CD4-positive, alpha-beta T cell treated with Interleukin-15 for 1 hour (primary cell): Measurements from ENCODE around the gene CYTH1.

Source experiments
- DNase-seq: peaks from one replicate; pipeline ENCODE4 v3.0.0-alpha.2; 2020

Gene CYTH1

DNA sequence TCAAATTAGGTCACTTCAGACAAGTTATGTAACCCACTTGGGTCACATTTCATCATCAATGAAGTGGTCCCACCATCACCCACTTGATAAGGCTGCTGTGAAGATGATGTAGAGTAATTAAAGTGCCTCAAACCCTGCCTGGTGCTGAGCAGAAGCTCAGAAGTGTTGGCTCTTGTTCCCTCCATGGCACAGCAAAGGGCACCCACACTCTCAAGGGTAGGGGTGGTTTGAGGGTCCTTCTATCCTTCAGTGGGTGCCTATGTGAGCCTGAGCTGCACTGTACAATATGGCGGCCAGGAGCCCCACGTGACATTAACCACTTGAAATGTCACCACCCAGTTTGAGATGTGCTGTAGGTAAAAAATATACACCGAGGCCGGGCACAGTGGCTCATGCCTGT lies 71.5 kb downstream of the CYTH1 start:
- DNase-seq, result no peak

DNA sequence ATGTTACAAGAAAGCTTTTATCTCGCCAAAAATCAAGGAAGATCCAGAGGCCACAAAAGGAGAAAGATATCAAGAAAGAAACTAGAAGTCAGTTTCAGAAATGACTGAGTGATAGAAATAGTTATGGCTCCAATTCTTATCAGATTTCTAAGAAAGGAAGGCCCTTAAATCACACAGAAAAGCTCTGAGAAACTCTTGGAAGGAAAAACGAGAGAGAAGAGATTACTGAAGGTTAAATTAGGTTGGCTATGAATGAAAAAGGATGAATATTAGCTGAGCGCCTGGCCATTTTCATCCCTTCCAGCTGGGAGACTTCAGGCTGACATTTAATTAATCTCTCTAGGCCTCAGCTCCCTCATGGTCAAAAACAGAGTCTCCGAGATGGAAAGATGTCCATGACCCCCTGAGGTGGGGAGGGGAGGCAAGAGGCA lies 72.3 kb downstream of the CYTH1 start:
- no peak for DNase-seq

DNA sequence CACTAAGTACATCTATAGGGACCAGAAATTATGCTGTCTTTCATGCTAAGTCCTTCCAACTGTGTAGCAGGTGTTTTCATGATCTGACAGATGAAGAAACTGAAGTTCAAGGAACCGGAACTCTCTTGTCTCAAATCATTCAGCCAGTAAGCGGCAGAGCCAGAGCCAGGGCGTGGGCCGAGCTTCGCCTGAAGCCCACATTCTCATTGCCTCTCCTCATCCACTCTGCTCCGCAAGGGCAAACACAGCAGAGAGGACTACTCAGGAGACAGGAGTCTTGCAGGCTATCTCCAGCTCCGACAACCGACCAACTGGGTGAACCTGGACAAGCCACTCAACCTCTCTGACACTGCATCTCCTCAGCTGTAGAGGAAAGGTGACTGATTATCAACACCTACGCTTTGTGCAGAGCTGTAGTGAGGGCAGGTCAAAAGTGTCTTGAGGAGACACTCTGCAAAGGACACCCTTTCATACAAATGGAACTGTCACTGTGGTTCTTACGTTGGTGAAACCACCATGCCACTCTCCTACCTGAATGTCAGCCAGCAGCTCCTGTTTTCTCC lies 72.9 kb downstream of the CYTH1 start:
- DNase-seq, result no peak

DNA sequence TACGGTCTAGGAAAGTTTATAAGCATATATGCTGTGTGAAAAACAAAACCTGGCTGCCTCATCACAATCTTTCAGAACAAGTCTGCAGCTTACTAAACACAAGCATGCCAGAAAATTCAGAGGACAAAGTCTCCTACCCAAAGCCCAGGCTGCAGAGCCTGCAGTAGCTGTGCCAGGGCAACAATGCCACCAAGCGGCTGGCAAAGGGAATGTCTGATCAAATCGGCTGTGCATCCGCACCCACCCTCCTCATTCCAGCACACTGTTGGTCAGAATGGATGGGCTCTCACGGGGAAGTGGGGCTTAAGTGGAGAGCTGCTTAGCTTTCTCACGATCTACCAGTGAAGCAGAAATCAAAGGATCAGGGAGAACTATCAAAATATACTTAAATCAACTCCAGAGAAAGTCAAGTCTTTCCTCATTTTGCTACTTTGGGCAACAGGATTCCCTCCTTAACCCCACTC lies 73.5 kb downstream of the CYTH1 start:
- peak; percentile 63 for DNase-seq

DNA sequence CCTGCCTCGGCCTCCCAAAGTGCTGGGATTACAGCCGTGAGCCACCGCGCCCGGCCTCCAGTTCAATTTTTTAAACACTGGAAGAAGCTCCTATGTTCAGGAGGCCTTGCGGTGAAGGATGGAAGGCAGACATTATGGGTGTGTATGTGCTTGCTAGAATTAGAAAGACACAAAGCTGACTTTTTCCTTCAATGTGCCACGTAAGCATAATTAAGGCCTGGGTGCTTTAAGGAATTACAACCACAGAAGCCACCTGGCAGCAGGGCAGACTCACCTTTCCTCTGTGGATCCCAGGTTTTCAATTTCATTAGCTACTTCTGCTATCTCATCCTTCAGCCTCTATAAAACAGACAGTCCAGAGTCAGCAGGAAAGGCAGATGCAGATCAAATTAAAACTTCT lies 74.2 kb downstream of the CYTH1 start:
- DNase-seq, result no peak

DNA sequence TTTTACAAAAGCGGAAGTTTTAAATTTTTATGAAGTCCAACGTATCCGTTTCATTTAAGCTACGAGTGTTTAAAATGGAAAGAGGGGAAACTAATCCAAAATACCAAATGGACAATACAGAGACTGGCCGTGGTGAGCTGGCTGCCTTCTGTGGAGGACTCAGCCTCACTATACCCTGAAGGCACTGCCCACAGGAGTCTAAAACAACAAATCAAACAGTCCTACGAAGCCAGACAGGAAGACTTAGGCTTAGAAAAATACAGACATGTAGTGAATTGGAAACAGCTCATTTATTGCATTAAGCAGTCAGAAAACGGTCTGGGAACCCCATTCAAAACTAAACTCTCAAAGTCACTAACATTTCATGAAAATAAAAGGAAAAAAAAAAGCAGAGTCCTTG lies 75.1 kb downstream of the CYTH1 start:
- no peak for DNase-seq

DNA sequence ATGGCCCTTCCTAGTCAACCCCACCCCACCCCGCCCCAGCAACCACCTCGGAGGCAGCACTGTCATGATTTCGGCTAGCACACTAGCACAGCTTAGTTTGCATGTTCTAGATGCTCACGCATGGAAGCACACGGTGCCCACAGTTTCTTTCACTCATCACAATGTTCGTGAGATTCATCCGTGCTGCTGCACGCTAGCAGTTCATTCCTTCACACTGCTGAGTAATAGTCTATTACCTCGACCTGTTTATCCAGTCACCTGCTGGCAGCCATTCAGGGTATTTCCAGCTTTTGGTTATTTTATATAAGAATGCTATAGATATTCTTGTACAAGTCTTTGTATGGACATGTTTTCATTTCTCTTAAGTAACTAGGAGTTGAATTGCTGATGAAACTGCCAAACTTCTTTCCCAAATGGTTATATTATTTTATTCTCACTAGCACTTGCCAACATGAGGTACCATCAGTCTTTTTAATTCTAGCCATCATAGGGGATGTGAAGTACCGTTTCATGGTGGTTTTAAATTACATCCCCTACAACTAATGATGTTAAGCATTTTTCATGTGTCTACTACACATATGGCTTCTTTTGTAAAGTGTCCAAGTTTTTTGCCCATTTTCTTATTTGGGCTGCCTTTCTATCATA lies 75.7 kb downstream of the CYTH1 start:
- no peak for DNase-seq

DNA sequence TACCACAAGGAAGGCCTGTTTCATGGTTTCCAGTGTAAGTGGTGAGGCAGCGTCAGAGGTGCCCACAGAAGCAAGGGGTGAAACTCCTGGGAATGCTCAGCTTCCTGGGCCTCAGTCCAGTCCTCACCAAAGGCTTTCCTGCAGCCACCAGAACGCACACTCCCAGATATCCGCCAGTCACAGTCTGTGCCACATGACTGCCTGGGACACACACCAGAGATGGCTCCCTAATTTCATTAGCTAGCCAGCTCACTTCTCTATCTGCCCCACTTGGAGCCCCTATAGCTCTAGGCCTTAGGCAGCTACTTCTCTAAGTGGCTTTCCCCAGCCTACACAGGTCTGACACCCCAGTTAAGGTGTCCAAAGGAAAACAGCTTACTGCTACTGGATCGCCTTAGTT lies 77.0 kb downstream of the CYTH1 start:
- DNase-seq, result no peak

DNA sequence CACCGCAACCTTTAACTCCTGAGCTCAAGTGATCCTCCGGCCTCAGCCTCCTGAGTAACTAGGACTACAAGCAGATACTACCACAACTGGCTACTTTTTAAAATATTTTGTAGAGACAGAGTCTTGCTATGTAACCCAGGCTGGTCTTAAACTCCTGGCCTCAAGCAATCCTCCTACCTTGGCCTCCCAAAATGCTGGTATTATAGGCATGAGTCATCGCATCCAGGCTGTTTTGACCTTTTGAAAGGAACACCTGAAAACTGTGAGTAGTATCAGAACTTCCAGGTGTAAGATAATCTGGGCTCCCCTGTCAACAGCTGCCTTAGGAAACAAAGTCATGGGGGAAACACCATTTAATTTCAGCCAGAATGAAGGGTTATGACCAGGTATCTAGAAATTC lies 77.5 kb downstream of the CYTH1 start:
- DNase-seq, result no peak

DNA sequence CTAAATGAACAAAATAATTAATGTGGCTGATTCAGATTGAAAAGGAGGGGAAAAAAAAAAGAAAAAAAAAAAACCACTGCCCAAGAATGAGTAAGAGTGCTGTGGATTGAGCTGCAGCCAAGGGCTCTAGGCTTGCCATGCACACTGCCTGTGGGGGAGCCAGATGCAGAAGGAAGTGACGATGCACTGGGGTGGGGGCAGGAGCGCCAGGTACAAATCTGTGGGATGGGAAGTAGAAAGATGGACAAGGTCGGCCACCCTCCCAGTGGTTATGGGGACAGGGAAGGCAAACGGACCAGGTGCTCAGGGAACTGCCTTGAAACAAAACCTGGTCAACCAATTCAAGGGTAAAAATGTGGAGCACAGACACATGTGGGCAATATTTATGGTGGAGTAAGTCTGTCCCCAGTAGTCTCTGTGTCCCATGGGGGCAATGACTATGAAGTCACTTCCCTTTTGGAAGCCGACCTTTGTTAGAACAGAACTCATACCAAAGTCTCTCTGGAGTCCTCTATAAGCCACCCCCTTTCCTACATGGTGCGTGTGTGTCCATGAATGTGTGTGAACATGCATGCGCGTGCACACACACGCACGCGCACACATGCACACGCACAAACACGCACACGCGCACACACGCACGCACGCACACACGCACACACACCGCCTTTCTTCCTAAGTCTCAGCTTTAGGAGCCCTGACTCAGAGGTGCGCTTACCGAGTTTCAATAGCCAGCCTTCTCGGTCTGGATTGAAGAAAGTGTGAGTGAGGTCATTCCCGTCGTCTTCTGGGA lies 84.3 kb downstream of the CYTH1 start:
- DNase-seq, result no peak

DNA sequence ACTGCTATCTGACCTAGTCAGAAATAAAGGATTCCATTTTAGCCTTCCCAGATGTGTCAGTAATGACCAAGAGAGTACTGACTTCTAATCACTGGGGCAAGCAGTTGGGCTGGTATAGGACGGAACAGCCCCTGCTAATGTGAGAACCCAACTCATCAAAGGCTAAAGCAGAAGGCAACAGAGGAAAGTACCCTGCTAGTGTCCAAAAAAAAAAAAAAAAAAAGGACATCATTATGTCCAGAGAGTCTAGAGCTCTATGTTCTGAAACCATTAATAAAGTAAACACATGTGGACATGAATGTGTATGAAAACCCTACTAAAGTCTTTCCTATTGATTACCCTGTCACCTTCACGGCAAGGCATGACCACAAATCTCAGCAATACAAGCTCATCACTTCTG lies 85.0 kb downstream of the CYTH1 start:
- no peak for DNase-seq

DNA sequence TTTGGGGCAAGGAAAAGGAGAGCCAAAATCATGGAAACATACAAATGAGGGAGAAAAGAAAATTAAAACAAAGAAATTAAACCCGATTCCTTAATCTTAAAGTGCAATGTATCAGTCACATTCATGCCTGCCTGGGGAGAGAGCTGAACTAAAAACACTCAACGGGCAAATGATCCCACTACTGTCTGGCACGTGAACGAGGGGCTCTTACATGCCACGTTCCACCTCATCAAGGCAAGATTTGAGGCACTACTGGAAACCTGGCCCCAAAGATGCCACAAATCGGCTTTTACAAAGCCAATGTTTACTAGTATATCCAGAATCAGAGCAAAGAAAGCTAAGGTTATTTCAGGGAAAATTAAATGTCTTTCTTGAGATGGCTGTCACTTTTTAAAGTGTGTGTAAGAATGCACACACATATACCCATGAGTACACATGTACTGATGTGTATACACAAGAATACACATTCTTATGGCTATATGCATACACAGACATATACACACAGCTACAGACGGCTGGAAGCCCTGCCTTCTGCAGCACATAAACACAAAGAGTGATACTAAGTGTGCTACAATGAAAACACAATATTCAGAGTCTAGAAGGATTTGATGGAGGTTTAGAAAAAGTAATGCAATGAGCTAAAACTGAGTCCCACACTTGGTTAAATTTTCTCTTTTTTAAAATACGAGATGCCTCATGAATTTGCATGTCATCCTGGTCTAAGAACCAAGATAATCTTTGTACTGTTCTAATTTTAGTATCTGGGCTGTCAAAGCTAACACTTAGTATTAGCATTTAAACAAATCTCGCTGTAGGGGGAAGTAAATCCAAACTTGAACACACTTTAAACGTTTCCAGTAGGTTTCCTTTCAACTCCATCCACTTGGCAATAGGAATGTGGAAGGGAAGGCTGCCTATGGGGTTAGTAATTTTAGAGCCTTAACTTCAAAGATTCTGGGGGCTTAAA lies 85.8 kb downstream of the CYTH1 start:
- no peak for DNase-seq

DNA sequence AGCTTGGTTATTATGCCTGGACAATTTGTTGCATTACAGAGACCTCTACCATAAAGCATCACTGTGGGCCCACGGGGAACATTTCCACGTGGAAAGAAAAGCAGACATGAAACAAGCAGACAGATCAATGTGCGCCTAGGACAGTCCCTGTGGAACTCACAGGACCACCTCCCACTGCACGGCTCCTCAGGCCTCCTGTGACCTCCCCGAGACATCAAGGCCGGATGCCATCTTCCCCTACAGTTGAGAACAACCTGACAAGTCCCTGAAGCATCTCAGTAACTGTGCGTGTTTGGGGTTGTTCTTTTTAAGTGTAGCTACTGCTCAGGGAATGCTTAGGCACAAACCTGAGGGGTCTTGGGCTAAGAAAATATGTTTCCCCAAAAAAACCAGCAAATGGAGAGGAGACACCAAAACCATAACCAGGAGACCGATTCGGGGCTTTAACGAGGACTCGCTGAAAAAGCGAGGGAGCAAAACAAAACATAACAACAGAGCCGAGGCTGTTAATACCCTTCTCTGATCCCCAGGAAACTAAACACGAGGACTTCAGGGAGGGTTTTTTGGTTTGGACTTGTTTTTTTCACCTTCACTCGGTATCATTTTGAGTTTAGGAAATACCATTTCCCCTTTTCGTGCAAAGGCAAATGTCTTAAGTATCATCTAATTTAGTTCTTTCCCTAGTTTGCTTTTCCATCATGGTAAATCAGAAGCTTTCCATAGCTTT lies 87.1 kb downstream of the CYTH1 start:
- no peak for DNase-seq

DNA sequence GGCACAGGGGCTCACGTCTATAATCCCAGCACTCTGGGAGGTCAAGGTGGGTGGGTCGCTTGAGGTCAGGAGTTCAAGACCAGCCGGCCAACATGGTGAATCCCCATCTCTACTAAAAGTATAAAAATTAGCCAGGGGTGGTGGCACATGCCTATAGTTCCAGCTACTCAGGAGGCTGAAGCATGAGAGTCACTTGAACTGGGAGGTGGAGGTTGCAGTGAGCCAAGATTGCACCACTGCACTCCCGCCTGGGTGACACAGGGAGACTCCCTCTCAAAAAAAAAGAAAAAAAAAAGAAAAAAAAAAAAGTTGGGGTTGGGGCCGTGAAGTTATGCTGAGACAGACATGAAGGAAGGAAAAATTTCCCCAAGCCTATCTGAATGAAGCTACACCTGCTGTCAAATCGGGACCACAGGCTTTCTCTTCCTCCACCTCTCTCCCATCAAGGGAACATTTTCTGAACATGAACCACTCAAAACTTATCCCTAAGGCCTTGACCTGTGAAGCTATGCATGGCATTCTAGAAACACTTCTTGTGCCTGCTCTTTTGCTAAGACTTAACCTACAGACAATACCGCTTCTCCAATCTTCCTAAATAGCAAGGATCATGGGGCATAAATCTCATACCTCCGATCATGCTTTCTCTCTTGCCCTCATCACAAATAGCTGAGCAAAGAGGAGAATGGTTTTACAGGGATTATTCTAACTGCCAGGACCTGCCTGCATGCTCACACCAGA lies 88.6 kb downstream of the CYTH1 start:
- no peak for DNase-seq

DNA sequence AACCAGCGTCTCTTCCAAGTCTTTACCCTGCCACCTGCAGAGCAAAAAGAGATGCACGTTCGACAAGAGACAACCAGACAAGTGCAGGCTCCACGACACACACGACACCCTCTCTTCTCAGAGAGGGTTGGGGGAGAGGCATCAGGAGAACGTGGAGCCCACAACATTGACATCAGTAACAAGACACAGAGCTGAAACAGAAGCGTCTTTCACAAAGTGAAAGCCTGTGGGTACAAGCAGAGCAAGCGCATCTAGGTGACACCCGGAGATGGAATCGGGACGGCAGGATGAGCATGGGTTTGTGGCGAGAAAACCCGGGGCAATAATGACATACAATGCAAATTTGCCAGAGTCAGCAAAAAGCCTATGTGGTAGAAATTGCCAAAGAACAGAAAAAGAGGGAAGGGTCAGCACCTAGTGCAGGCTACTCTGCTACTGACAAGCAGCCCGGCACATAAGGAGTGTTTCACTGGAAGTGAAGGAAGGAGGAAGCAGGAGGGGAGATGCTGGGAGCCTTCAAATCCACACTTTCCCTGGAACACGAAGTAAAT lies 89.5 kb downstream of the CYTH1 start:
- no peak for DNase-seq

DNA sequence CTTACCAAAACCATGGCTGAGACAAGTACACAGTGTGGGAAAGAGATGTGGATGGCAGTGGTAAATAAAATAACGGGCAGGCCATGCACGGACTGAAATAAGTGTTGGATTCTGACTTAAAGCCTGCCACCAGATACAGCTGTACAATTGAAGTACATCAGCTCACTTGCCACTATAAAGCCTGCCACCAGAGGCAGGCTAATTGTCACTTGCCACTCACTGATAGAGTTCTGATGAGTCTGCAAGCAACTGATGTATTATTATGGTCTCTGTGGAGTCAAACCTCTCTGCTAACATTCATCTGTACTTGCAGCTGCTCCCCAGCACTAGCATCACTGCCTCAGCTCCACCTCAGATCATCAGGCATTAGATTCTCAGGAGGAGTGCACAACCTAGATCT lies 93.0 kb downstream of the CYTH1 start:
- no peak for DNase-seq

DNA sequence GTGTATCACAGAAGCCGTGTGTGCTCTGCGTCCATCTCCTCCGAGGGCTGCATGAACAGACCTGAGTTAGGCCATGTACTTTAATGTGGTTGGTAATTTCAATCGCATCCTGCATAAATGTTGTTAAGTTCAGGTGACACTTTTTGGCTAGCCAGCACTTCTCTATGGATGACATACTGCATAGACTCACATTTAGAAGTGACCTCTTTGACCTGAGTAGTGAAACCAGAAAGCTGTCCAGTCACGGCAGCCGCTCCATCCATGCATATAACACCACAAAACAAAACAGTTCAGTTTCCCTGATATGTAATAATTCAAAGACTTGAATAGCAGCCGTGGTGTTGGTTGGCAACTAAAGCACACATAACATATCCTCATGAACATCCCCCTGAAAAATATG lies 94.1 kb downstream of the CYTH1 start:
- no peak for DNase-seq

DNA sequence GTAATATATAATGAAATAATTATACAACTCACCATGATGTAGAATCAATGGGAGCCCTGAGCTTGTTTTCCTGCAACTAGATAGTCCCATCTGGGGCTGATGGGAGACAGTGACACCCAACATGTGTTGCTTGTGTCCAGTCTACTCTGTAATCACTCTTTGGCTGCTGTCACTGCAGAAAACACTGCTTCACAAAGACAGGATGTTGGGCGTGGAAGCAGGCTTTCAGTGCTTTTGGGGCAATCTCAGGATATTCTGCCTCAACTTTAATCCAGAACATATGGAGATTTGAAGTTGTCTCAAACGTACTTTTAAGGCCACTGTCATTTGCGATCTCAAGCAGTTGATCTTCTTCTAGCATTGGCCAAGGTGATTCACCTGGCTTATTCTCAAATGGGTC lies 94.9 kb downstream of the CYTH1 start:
- no peak for DNase-seq

DNA sequence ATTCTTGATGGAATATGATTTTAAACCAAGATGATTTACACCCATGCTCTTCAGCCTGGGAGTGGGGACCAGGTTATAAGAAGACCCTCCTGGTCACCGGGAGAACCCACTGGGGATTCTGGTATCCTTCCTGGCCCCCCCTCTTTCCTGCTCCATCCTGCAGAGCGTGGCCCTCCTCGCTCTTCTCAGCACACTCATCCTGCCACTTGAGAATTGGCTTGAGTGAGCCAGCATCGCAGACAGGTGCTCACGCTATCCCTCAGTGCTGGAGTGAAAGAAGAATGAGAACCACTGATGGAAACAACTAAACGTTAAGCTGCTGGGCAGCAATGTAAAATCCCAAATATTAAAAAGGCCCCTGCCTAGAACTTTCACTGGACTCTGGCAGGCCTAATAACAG lies 98.0 kb downstream of the CYTH1 start:
- DNase-seq, result no peak

DNA sequence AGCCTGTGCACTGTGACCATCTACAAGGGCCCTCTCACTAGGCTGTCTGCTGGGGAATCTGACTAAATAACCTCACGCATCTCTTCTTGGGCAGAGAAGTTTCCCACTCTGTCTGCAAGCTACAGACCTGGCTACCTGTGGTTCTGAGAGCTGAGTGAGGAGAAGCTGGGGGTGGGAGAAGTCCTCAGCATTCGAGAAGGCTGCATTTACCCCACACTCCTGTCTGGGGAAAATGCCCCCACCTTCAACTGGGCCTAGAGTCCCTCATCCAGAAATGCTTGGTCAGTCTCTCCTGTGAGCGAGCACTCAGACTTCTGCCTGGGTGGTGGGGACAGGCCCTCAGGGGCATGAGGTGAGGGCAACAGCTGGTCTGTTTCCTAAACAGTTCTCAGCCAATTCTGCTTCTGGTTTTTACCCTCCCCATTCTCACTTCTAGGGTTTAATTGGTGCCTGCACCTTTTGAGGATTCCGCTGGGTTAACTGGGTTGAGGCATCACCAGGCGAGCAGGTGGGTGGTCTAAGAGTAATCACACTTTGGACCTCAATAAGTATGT lies 98.6 kb downstream of the CYTH1 start:
- DNase-seq, result no peak

DNA sequence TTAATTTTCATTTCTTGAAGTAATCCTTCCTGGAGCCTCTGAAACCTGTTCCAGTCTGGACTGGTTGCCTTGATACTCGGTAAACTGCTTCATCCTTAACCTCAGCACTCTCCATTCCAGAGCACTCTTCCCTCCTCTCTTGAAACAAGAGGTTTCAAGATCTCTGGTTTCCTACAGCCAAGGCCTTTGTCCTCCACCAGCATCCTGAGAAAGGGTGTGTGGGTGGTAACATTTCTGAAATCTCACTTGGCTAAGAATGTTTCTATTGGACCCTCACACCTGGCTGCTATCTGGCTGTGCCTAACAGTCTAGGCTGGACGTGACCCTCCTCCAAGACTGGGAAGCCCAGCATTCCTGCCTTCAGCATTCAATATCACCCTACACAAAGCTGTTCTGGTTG lies 99.7 kb downstream of the CYTH1 start:
- no peak for DNase-seq
